NCI-H82 treated with DMSO at 0.1 percent for 48 hours (cell line): ENCODE data around the gene TMEM255A.

Experiments used
- DNase-seq: peaks from one replicate; lab custom pipeline; 2025; ENCODE audit not compliant: unreplicated experiment; lab: John Stamatoyannopoulos, UW

The TMEM255A gene

DNA sequence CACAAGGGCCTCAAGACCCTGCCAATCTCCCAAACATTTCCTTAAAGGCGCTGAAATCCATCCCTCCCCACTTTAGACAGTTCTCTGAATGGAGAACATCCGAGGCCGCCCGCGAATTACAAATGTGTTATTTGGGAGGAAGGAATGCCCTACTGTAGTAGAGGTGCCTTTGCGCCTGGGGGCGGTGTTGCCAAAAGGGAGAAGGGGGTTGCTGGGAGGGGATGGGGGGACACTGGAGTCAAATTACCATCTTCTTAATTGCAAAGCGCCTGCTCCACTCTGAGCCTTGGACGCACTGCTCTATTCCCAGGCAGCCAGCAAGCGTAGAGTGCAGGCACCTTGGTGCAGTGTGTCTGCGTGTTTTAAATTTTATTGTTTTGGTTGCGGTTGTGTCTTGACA is 2.7 kb downstream of the TMEM255A start:
- DNase-seq, result peak; percentile 45

GRCh38 chrX:120306630-120307029 is 4.6 kb downstream of the TMEM255A start:
- DNase-seq, result no peak

- no peak for DNase-seq
These were observed 5.6 kb downstream of the TMEM255A start for GRCh38 chrX:120305531-120306141.

- DNase-seq, result no peak
These were observed 7.0 kb downstream of the TMEM255A start for GRCh38 chrX:120304256-120304655.

GRCh38 chrX:120302434-120302833 is 8.8 kb downstream of the TMEM255A start:
- DNase-seq, result no peak

GRCh38 chrX:120301960-120302359 is 9.3 kb downstream of the TMEM255A start:
- DNase-seq, result no peak

GRCh38 chrX:120301497-120301896 is 9.8 kb downstream of the TMEM255A start:
- DNase-seq, result no peak

DNA sequence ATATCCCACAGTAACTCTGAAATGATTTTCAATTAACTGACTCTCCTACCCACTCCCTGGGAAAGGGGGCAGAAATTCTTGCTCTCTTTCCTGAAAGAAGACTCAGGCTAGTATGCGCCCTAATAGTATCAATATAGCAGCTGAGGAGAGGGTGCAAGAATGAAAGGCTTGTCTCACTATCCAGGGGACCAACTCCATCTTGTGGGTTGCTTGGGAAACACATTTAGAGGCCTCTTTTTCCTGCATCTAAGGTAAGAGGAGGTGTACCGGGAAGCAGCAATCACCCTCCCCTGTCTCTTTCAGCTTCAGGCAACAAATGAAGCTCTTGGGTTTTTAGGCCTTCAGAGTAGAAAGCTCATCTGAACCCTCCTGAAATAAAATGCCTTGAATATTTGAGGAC is 11.3 kb downstream of the TMEM255A start:
- no peak for DNase-seq

GRCh38 chrX:120297923-120298322 is 13.3 kb downstream of the TMEM255A start:
- DNase-seq, result no peak

DNA sequence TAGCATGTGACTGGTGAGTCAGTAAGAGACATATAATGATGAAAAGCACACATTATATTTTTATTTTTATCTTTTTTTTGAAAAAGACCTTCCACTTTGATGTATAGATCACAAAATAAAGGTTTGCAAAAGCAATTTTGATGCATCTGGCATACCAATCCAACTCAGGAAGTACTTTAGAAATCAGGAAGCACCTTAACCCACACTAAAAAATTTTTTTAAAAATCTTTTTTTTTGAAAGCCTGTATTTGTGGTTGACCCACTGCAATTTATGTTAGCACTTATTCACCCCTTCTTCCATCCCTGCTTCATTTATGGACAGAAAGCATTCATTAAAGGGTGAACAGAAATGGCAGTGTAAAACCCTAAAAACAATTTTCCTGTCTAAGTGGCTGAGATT is 16.6 kb downstream of the TMEM255A start:
- DNase-seq, result no peak

GRCh38 chrX:120293015-120293414 is 18.2 kb downstream of the TMEM255A start:
- DNase-seq, result peak; percentile 17

DNA sequence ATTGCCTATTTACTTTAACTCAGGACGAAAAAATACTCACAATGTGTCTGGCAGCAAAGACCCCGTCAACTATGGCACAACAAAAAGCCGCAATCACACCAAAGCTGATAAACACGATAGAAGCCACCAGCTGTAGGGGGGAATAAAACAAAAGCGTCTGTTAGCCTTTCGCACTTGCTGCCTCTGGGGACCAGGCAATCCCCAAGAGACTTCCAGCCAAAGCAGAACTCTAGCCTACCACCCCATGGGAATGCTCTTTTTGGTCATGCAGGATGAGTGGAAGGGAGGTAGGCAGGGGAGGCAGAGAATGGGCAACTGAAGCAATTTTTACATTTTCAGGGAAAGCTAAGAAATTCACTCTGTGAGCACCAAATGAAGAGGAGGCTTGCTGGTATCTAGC is 20.1 kb downstream of the TMEM255A start:
- DNase-seq, result no peak

DNA sequence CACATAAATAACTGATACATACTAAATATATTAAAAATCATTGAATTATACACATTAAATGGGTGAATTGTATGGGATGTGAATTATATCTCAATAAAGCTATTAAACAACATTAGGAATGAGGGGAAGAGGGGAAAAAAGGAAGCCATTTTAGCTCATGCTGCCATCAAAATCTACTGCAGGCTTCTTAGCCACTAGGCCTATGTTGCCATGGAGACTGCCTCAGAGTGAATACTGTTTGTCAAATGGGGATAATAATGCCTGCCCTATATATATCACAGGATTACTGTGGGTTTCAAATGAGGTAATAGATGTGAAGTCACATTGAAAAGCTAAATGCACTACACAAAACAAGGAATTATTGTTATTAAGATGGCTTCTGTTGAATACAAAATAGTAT is 21.2 kb downstream of the TMEM255A start:
- DNase-seq, result no peak

DNA sequence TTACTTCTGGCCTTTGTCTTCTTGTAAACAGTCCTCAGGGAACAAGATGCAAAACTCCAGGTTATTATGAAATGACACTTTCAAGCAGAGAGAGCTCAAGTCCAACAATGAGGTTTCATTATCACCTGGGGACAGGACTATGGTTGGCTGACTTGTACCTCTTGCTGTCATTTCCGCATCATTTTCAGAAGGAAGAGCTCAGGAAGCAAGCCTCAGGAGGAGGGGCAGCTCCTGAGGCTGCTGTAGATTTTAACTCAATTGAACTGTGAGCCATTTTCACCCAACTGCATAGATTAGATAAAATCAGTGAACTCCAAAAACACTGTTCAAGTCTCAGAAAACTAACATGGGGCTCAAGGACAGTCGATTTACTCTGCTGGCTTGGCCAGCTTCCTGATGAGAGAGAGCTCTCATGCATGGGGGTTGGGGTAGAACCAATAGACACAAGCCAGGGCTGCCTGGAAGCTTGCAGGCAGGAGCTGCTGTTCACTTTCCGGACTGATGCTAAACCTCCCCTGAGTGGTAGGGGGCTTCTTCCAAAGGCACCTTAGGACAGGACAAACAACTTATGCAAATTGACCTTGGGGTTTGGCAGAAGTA is 23.6 kb downstream of the TMEM255A start:
- DNase-seq, result no peak

GRCh38 chrX:120286733-120287512 is 24.3 kb downstream of the TMEM255A start:
- no peak for DNase-seq

- DNase-seq, result no peak
These were observed 28.6 kb downstream of the TMEM255A start for GRCh38 chrX:120282697-120283096.

- no peak for DNase-seq
These were observed 29.5 kb downstream of the TMEM255A start for GRCh38 chrX:120281761-120282160.

DNA sequence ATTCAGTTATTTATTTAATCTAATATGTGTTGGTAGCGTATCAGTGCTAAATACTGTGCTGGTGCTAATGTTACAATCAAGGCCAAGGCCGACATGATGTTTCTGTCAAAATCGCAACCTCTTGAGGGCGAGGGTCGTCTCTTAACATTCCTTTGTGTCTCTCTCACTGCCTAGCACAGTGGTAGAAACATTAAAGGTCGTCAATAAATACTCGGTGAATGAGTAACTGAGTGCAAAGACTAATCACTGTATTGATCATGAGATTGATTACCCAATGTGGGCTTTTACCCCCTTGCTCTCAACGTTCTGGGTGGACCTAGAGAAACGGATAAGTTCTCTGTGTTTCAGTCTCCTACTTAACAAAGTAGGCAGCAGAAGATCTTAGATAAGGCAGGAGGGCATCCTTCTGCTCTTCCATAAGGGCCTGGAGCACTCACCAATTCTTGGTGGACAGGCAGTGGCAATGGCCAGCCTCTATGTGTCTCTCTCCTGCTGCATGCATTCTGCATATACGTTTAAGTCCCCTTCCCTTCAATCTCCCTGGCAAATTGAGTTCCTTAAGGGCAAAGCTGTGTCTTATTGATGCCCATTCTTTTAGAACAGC is 30.1 kb downstream of the TMEM255A start:
- DNase-seq, result no peak

DNA sequence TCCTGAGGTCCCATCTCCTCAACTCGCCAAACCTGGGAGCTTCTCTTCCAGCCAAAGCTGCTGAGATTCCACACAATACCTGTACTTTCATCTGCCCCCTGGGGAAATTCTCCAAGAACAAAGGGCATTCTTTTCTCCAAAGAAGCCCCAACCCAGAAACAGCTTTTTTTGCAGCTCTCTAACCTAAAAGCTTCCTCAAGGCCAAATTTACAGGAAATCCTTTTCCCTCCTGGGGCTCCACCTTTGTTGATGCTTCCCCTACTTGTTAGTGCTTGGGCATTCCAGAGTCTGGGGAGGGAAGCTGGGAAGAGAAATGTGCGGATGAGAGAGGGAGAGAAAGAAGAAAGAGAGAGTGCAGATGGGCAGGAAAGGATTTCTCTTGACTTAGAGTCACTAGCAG is 36.3 kb downstream of the TMEM255A start:
- DNase-seq, result no peak

- no peak for DNase-seq
These were observed 37.1 kb downstream of the TMEM255A start for GRCh38 chrX:120274145-120274544.

DNA sequence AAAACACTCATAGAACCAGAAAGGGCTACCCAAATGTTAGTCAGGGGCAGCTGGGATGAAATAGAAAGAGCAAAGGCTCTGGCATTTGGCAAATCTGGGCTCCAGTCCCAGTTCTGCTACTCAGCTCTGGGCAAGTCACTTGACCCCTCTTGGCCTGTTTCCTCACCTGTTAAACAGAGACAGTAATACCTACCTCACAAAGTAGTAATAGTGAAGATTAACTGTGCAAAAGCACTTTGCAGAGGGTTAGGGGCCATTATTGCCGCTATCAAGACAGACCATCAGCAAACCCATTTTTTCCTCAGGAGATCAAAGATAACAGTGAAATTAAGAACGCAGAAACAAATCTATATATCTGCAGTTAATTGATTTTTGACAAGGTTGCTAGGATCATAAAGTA is 40.0 kb downstream of the TMEM255A start:
- DNase-seq, result no peak

DNA sequence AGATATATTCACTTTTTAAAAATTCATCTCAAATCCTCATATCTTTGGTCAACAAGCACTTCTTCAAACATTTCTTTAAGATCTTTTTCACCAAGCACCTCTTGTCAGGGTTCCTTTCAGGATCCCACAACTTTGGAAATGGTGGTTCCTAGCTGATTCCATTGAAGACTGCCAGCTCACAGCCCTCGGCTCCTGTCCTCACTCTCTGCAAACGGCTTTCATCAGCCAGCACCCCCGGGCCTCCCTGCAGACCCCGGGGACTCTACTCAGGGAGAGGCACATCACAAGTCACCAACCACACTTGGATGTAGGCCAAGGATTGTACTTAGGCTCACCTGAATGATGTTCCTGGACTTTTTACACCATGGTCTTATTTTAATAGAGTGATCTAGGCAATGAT is 40.7 kb downstream of the TMEM255A start:
- DNase-seq, result no peak
